ENCODE results near the gene TMEM38A. TPM values are rescaled to one million over a fixed set of nuclear protein-coding genes. Genes with fewer than 3 reads are reported as not detected.

TMEM38A gene
- total RNA-seq, 1 experiment from 2014 or later = 3.8 TPM

- POLR2A ChIA-PET = no interaction called here
- no peaks in the 10 kb centered on the region for H3K9me3 Mint-ChIP-seq (ENCODE audit: unreplicated experiment)
- TF ChIP-seq CTCF (IDR thresholded peaks at IDR 0.05; ENCODE audit: insufficient read depth in 1 of 2, low read depth in 1 of 2, low read length in 1 of 2, severe bottlenecking in 1 of 2, unreplicated experiment in 1 of 2) = no peak
- H3K27me3 Mint-ChIP-seq (ENCODE audit: insufficient read depth, unreplicated experiment) = no peaks in the 10 kb centered on the region
- Histone ChIP-seq H3K36me3 (ENCODE audit: control insufficient read depth, insufficient read depth, low read length) (no peaks in the 10 kb centered on the region), H3K4me1 (peaks cover 5% of the 10 kb centered on the region; the same call in 1 of the 2 replicates), H3K27me3 (replicated peaks; ENCODE audit: control insufficient read depth, insufficient read depth, low read length) (no peaks in the 10 kb centered on the region), H3K4me3 (ENCODE audit: low read depth, low read length) (no peak overlapping the region), H3K9me3 (no peaks in the 10 kb centered on the region)
- no TSS peak for BruUV-seq (replicated peaks)
- DNase-seq = no peak
- intact Hi-C loops (cut with micrococcal nuclease; ENCODE audit: unreplicated experiment) = no loop called here
- no peak overlapping the region for H3K4me3 Mint-ChIP-seq (ENCODE audit: unreplicated experiment)
- H3K4me1 Mint-ChIP-seq (ENCODE audit: low read depth, unreplicated experiment) = peaks cover 7% of the 10 kb centered on the region
- CTCF ChIA-PET = no interaction called here
- H3K27ac Mint-ChIP-seq (ENCODE audit: unreplicated experiment) = no peak overlapping the region
- peaks cover 6% of the 10 kb centered on the region for H3K36me3 Mint-ChIP-seq (ENCODE audit: insufficient read depth, unreplicated experiment)
These were observed 18.9 kb downstream of the TMEM38A start for GRCh38 chr19:16679811-16680210.

GRCh38 chr19:16682539-16682938 is 21.6 kb downstream of the TMEM38A start:
- Histone ChIP-seq H3K9me3 (no peaks in the 10 kb centered on the region), H3K4me3 (ENCODE audit: low read depth, low read length) (no peak overlapping the region), H3K36me3 (ENCODE audit: control insufficient read depth, insufficient read depth, low read length) (no peaks in the 10 kb centered on the region), H3K27me3 (replicated peaks; ENCODE audit: control insufficient read depth, insufficient read depth, low read length) (no peaks in the 10 kb centered on the region), H3K4me1 (no peaks in the 10 kb centered on the region)
- Mint-ChIP-seq H3K4me3 (ENCODE audit: unreplicated experiment) (no peak overlapping the region), H3K9me3 (ENCODE audit: unreplicated experiment) (no peaks in the 10 kb centered on the region), H3K4me1 (ENCODE audit: low read depth, unreplicated experiment) (no peaks in the 10 kb centered on the region), H3K36me3 (ENCODE audit: insufficient read depth, unreplicated experiment) (peaks cover 17% of the 10 kb centered on the region), H3K27ac (ENCODE audit: unreplicated experiment) (no peak overlapping the region), H3K27me3 (ENCODE audit: insufficient read depth, unreplicated experiment) (no peaks in the 10 kb centered on the region)
- DNase-seq = no peak
- ChIA-PET POLR2A (no interaction called here), CTCF (no interaction called here)
- BruUV-seq (replicated peaks) = no TSS peak
- TF ChIP-seq CTCF (IDR thresholded peaks at IDR 0.05; ENCODE audit: insufficient read depth in 1 of 2, low read depth in 1 of 2, low read length in 1 of 2, severe bottlenecking in 1 of 2, unreplicated experiment in 1 of 2) = no peak
- intact Hi-C loops (cut with micrococcal nuclease; ENCODE audit: unreplicated experiment) = no loop called here

- POLR2A ChIA-PET = interaction anchor here (0.7 kb wide), 1 partner anchor 212 kb away, joined by 3 read pairs; no protein-coding TSS in a partner anchor
- H3K27ac Mint-ChIP-seq (ENCODE audit: unreplicated experiment) = no peak overlapping the region
- no peaks in the 10 kb centered on the region for H3K4me1 Mint-ChIP-seq (ENCODE audit: low read depth, unreplicated experiment)
These were observed 23.3 kb downstream of the TMEM38A start for GRCh38 chr19:16684216-16684615.

More at GRCh38 chr19:16684216-16684615, 23.3 kb downstream of the TMEM38A start:
- H3K36me3 Mint-ChIP-seq (ENCODE audit: insufficient read depth, unreplicated experiment) = peaks cover 17% of the 10 kb centered on the region
- TF ChIP-seq CTCF (IDR thresholded peaks at IDR 0.05; ENCODE audit: insufficient read depth in 1 of 2, low read depth in 1 of 2, low read length in 1 of 2, severe bottlenecking in 1 of 2, unreplicated experiment in 1 of 2) = no peak
- H3K27me3 Mint-ChIP-seq (ENCODE audit: insufficient read depth, unreplicated experiment) = no peaks in the 10 kb centered on the region
- no peak for DNase-seq
- Histone ChIP-seq H3K9me3 (no peaks in the 10 kb centered on the region), H3K4me1 (no peaks in the 10 kb centered on the region), H3K27me3 (replicated peaks; ENCODE audit: control insufficient read depth, insufficient read depth, low read length) (no peaks in the 10 kb centered on the region), H3K4me3 (ENCODE audit: low read depth, low read length) (no peak overlapping the region), H3K36me3 (ENCODE audit: control insufficient read depth, insufficient read depth, low read length) (no peaks in the 10 kb centered on the region)
- no peaks in the 10 kb centered on the region for H3K9me3 Mint-ChIP-seq (ENCODE audit: unreplicated experiment)
- H3K4me3 Mint-ChIP-seq (ENCODE audit: unreplicated experiment) = no peak overlapping the region
- CTCF ChIA-PET = no interaction called here
- intact Hi-C loops (cut with micrococcal nuclease; ENCODE audit: unreplicated experiment) = no loop called here
- no TSS peak for BruUV-seq (replicated peaks)

All from Caco-2 (cell line).